OCI-LY7 (cell line): ENCODE measurements around the gene HINFP.

Source experiments
- CTCF ChIP-seq: fragments of 200-600 bp; sonication (generic); conservative IDR thresholded peaks from 2 replicates; pipeline ENCODE4 v1.5.1; 2014; ENCODE audit warnings: mild to moderate bottlenecking, antibody characterized with exemption, low read length, moderate library complexity, mixed read lengths
- EZH2phosphoT487 ChIP-seq: fragments of 200-600 bp; sonication (generic); IDR thresholded peaks from 2 replicates; pipeline ENCODE4 v1.6.1; 2018; ENCODE audit warnings: low read depth, borderline replicate concordance, mild to moderate bottlenecking, mixed run types, antibody characterized with exemption, low read length, moderate library complexity, mixed read lengths

GRCh38 chr11:119111361-119111925, 9.9 kb upstream of the HINFP start:
- TF ChIP-seq CTCF (no peak), EZH2phosphoT487 (no peak)
